ENCODE results near the gene DAPK2. TPM values are rescaled to one million over a fixed set of nuclear protein-coding genes. Genes with fewer than 3 reads are reported as not detected.

DAPK2 gene
- total RNA-seq, 1 donor from 2014 or later: 0.52 TPM

GRCh38 chr15:63888146-63888545 lies 158.1 kb downstream of the DAPK2 start:
- Mint-ChIP-seq H3K36me3 (ENCODE audit: low read depth, unreplicated experiment) (no peaks in the 10 kb centered on the region), H3K27me3 (ENCODE audit: low read depth, unreplicated experiment) (peaks cover 31% of the 10 kb centered on the region), H3K4me3 (ENCODE audit: unreplicated experiment) (no peak overlapping the region), H3K9me3 (ENCODE audit: unreplicated experiment) (no peaks in the 10 kb centered on the region), H3K27ac (ENCODE audit: unreplicated experiment) (no peak overlapping the region), H3K4me1 (ENCODE audit: low read depth, unreplicated experiment) (peaks cover 5% of the 10 kb centered on the region)
- no peaks in the 10 kb centered on the region for H3K79me2 ChIP-seq (ENCODE audit: insufficient read depth, low read length)
- no peaks in the 10 kb centered on the region for H3K9me3 ChIP-seq (ENCODE audit: insufficient read depth, low read depth, low read length)
- TF ChIP-seq EZH2 (IDR thresholded peaks at IDR 0.05; ENCODE audit: insufficient read depth, low read length): no peak
- no peak for TF ChIP-seq CTCF (IDR thresholded peaks at IDR 0.05; ENCODE audit: insufficient read depth, low read depth, low read length)
- no peak for FAIRE-seq
- H3K27me3 ChIP-seq (ENCODE audit: insufficient read depth, low read length): no peaks in the 10 kb centered on the region
- H4K20me1 ChIP-seq (ENCODE audit: insufficient read depth, low read length): no peaks in the 10 kb centered on the region
- DNase-seq (ENCODE audit: low read depth): no peak
- no peak overlapping the region for H2AFZ ChIP-seq (ENCODE audit: low read depth, low read length)
- H3K4me1 ChIP-seq (ENCODE audit: insufficient read depth, low read length): no peaks in the 10 kb centered on the region
- no peaks in the 10 kb centered on the region for H3K36me3 ChIP-seq (ENCODE audit: insufficient read depth, low read length)
- H3K9ac ChIP-seq (ENCODE audit: low read length): no peak overlapping the region
- H3K4me3 ChIP-seq (ENCODE audit: insufficient read depth, low read depth, low read length): no peak overlapping the region
- H3K27ac ChIP-seq (ENCODE audit: low read depth, low read length): no peak overlapping the region
- H3K4me2 ChIP-seq (ENCODE audit: low read length): no peak overlapping the region

- H3K36me3 Mint-ChIP-seq (ENCODE audit: low read depth, unreplicated experiment): no peaks in the 10 kb centered on the region
- Histone ChIP-seq H3K9me3 (ENCODE audit: insufficient read depth, low read depth, low read length) (no peaks in the 10 kb centered on the region), H3K9ac (ENCODE audit: low read length) (no peak overlapping the region), H3K79me2 (ENCODE audit: insufficient read depth, low read length) (no peaks in the 10 kb centered on the region), H2AFZ (ENCODE audit: low read depth, low read length) (no peak overlapping the region), H3K4me1 (ENCODE audit: insufficient read depth, low read length) (no peaks in the 10 kb centered on the region), H3K4me3 (ENCODE audit: insufficient read depth, low read depth, low read length) (no peak overlapping the region), H3K36me3 (ENCODE audit: insufficient read depth, low read length) (no peaks in the 10 kb centered on the region), H4K20me1 (ENCODE audit: insufficient read depth, low read length) (no peaks in the 10 kb centered on the region), H3K27me3 (ENCODE audit: insufficient read depth, low read length) (no peaks in the 10 kb centered on the region), H3K27ac (ENCODE audit: low read depth, low read length) (no peak overlapping the region), H3K4me2 (ENCODE audit: low read length) (no peak overlapping the region)
- no peak overlapping the region for H3K27ac Mint-ChIP-seq (ENCODE audit: unreplicated experiment)
- FAIRE-seq (no peak), DNase-seq (ENCODE audit: low read depth) (no peak)
- no peak overlapping the region for H3K4me3 Mint-ChIP-seq (ENCODE audit: unreplicated experiment)
- no peaks in the 10 kb centered on the region for H3K9me3 Mint-ChIP-seq (ENCODE audit: unreplicated experiment)
- peaks cover 31% of the 10 kb centered on the region for H3K27me3 Mint-ChIP-seq (ENCODE audit: low read depth, unreplicated experiment)
- no peak for TF ChIP-seq EZH2 (IDR thresholded peaks at IDR 0.05; ENCODE audit: insufficient read depth, low read length)
- peaks cover under 1% of the 10 kb centered on the region for H3K4me1 Mint-ChIP-seq (ENCODE audit: low read depth, unreplicated experiment)
Observed at GRCh38 chr15:63887630-63888029, 158.7 kb downstream of the DAPK2 start.

- Mint-ChIP-seq H3K9me3 (ENCODE audit: unreplicated experiment) (peaks cover 2% of the 10 kb centered on the region), H3K27me3 (ENCODE audit: low read depth, unreplicated experiment) (peaks cover 33% of the 10 kb centered on the region), H3K27ac (ENCODE audit: unreplicated experiment) (no peak overlapping the region), H3K4me1 (ENCODE audit: low read depth, unreplicated experiment) (peaks cover 3% of the 10 kb centered on the region), H3K4me3 (ENCODE audit: unreplicated experiment) (no peak overlapping the region), H3K36me3 (ENCODE audit: low read depth, unreplicated experiment) (no peaks in the 10 kb centered on the region)
- no peak overlapping the region for H3K4me3 ChIP-seq (ENCODE audit: insufficient read depth, low read depth, low read length)
- no peaks in the 10 kb centered on the region for H3K9me3 ChIP-seq (ENCODE audit: insufficient read depth, low read depth, low read length)
- no peaks in the 10 kb centered on the region for H3K36me3 ChIP-seq (ENCODE audit: insufficient read depth, low read length)
- no peak overlapping the region for H2AFZ ChIP-seq (ENCODE audit: low read depth, low read length)
- no peak overlapping the region for H3K9ac ChIP-seq (ENCODE audit: low read length)
- H3K27me3 ChIP-seq (ENCODE audit: insufficient read depth, low read length): no peaks in the 10 kb centered on the region
- no peak for TF ChIP-seq EZH2 (IDR thresholded peaks at IDR 0.05; ENCODE audit: insufficient read depth, low read length)
- no peak for TF ChIP-seq CTCF (IDR thresholded peaks at IDR 0.05; ENCODE audit: insufficient read depth, low read depth, low read length)
- no peaks in the 10 kb centered on the region for H3K4me1 ChIP-seq (ENCODE audit: insufficient read depth, low read length)
- no peak for FAIRE-seq
- DNase-seq (ENCODE audit: low read depth): no peak
- H3K4me2 ChIP-seq (ENCODE audit: low read length): no peak overlapping the region
- H3K27ac ChIP-seq (ENCODE audit: low read depth, low read length): no peak overlapping the region
- no peaks in the 10 kb centered on the region for H4K20me1 ChIP-seq (ENCODE audit: insufficient read depth, low read length)
- no peaks in the 10 kb centered on the region for H3K79me2 ChIP-seq (ENCODE audit: insufficient read depth, low read length)
Observed at GRCh38 chr15:63884953-63885352, 161.3 kb downstream of the DAPK2 start.
